NCI-H2081 (cell line): ENCODE measurements around the gene CRIP2.

Experiments used
- DNase-seq, 2 experiments: peaks; one replicate each; lab custom pipeline; 2025; lab: John Stamatoyannopoulos, UW

CRIP2 gene

GRCh38 chr14:105474483-105475268, at the start of gene CRIP2:
CRIP2 (plus strand) TSS chr14:105474821; CDS start chr14:105474863, 42 bp downstream.
- DNase-seq = peak; percentile 71 to 75

DNA sequence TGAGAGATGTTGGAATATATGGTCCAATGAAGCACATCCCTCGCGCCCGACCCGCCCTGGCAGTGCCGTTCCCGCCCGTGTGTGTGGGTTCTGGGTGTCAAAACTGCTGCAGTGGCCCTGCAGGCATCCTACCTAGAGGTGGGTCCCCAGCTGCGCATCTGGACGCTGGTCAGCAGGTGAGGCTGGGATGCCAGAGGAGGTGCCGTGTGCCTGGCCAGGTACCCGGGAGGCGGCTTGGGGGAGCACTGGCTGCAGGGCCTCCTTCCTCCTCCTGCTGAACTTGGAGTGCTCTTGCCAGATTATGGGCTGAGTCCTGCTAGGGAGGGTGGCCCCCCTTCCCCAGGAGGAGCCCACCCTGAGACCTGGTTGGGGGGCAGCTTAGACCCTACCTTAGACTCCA, 49.8 kb upstream of the CRIP2 start:
- no peak for DNase-seq

DNA sequence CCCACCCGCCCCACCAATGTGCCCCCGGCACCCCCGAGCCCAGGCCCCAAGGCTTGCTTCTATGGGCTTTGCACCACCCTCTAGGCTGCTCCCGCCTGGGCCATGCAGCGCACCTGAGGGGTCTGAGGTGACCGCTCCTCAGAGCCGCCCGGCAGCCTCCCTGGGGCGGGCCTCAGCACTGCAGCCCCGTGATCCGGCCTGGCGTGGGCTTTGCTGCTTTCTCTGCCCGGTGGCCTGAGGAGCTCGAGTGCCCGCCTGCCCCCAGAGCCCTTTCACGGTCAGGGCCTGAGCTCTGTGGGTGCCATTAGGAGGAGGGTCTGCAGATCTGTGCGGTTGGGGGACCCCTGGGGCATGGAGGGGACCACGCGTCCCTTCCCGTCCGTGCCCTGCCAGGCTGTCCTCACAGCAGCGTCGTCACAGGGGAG, 48.8 kb upstream of the CRIP2 start:
- DNase-seq = no peak

DNA sequence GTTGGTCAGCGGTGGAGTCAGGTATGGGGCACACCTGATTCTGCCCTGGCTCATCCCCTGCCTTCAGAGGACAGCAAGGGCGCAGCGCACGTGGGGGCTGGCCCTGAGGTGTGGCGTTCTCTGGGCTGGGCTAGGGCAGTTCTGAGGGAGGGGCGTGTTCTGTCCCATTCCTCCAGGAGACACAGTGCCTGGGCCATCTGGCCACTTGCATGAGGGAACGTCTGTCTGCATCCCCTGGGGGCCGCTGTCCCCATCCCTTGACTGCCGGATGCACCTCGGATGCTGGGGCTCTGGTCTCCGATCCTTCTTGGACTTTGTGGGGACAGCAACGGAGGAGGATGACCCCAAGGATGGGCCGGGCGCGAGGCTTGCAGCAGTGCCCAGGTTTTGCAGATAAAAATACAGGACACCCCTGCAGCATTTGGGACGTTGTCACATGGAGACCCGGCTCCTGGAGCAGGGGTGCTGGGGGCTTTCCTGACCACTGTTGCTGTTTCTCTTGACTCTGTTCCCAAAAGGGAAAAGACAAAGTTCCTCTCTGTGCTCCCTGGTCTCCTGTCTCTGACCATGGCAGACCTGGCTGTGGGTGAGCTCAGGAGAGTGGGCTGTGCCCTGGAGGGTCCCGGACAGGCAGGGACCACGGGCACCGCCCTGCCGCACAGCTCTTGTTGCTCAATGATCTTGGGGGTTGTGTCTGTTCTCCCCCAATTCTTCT, 48.0 kb upstream of the CRIP2 start:
- no peak for DNase-seq

DNA sequence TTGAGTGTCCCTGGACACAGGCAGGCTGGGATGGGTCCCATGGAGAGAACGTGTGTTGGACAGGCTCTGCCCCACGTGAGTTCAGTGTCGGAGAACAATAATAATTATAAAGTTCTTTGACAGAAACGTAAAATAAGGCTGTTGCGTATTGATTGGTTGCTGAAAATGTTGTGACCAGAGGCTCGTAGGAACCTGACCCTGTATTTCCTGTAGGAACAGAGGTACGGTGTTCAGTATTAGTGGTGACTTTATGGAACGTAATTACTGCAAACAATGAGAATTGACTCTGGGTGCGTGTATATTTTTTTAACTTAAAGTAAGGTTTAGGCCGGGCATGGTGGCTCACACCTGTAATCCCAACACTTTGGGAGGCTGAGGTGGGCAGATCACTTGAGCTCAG, 47.2 kb upstream of the CRIP2 start:
- DNase-seq = no peak

GRCh38 chr14:105427936-105428485, 46.6 kb upstream of the CRIP2 start:
- no peak for DNase-seq

- no peak for DNase-seq
These were observed 44.6 kb upstream of the CRIP2 start for GRCh38 chr14:105430042-105430441.

DNA sequence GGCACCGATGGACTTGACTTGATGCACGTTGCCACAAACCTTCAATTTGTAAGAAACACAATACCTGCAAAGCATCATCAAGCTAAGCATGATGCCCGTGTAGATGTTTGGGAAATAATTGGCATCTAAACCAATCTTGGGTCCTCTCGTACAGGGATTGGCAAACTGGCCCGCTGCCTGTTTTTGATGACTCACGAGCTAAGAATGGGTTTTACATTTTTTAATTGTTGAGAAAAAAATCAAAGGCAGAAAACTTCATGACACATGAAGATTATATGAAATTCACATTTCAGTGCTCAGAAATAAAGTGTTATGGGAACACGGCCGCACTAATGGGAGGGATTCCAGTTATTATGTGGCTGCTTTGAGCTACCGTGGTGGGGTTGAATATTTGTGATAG, 44.1 kb upstream of the CRIP2 start:
- no peak for DNase-seq

GRCh38 chr14:105431256-105431655, 43.4 kb upstream of the CRIP2 start:
- no peak for DNase-seq

DNA sequence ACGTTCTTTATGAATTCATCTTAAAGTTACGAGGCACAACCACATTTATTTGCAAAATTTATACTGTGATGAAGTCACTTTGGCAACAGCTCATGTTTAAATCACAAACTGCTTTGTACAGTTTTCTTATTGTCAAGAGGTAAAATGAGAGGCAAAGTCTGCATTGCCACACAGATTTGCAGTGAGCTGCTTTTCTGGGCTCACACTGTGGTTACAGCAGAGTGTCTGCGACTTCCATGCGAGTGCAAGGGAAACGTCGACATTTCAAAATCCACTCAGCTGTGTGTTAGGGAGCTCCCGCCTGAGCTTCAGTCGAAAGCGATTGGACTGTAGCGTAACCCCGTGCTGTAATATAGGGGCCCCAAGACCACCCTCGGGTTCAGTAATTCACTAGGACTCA, 42.0 kb upstream of the CRIP2 start:
- DNase-seq = no peak

DNA sequence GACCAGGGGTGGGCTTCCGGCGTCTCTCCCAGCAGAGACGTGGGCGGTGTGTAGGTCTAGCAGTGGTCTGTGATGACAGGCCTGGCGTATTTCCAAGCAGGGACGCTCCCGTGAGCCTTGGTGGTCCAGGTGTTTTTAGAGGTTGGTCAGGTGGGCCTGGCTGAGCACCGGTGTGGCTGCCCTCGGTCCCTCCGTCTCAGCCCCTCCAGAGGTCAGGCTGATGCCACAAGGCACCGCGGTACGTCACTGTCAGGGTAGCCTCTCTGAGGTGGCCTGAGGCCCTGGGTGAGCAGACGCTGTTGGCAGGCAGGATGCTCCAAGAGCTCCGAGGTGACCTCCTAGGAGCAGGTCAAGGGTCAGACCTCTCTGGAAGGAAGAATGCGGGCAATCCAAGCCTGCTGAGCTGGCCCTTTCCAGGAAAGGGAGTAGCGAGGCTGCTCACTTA, 41.4 kb upstream of the CRIP2 start:
- no peak for DNase-seq

- DNase-seq = no peak
These were observed 38.2 kb upstream of the CRIP2 start for GRCh38 chr14:105436402-105436801.

DNA sequence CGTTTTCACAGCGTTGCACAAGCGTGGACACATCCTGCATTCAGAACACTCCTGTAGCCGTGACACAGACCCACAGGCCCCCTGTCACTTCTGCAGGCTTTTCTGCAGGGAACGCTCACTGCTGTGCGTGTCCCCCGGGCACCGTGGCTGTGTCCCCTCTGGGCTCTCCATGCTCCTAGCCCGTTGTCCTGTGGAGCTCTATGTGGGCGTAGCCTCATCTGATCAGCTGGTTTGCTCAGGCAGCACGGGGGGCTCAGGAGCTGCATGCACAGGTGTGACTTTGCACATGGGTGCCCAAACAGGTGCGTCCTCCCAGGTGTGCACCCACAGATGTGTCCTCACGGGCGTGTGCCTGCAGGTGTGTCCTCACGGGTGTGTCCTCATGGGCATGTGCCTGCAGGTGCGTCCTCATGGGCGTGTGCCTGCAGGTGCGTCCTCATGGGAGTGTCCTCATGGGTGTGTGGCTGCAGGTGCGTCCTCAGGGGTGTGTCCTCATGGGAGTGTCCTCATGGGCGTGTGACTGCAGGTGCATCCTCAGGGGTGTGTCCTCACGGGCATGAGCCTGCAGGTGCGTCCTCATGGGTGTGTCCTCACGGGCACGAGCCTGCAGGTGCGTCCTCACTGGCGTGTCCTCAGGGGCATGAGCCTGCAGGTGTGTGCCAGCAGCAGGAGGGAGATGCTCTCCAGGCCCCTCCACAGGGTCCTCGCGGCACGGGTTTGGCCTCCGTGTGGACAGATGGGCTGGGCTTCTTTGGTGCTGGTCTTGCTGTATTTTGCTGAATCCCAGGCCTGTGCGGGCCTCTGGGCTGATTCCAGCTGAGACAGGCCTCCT, 37.5 kb upstream of the CRIP2 start:
- DNase-seq = peak; percentile 27 to 58

DNA sequence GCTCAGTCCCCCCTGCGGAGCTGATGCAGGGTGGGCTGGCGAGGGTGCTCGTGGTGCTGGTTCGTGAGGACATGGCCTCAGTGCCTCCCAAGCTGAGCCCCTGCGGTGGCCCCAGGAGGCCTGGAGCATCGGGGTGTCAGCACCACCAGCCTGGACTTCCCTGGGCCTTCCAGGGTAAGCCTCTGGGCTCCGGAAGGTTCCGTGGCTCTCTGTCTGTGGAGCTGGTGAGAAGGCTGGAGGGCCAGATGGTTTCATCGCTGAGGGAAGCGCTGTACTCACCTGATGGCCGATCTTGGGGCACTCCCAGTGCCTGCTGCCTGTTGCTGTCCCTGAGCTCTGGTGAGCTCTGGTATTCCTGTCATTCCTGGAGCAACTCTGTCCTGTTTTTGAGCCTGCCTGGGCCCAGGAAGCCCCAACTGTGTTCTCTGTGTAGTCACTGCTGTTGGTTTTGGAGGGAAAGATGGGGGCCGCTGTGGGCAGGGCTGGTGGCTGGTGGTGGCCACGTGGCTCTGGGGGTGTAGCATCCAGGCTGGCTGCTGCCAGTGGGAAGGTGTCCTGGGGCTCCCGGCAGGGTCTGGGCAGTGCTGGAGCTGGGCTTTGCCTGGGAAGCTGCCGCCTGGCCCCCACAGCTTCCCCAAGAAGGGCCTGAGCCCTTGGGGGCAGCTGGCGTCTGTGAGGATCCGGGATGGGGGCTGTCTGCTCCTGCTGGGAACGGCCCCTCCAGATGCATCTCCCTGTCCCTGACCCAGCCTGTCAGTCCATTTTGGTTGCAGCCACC, 36.7 kb upstream of the CRIP2 start:
- no peak for DNase-seq

- no peak for DNase-seq
These were observed 35.4 kb upstream of the CRIP2 start for GRCh38 chr14:105439179-105439578.

DNA sequence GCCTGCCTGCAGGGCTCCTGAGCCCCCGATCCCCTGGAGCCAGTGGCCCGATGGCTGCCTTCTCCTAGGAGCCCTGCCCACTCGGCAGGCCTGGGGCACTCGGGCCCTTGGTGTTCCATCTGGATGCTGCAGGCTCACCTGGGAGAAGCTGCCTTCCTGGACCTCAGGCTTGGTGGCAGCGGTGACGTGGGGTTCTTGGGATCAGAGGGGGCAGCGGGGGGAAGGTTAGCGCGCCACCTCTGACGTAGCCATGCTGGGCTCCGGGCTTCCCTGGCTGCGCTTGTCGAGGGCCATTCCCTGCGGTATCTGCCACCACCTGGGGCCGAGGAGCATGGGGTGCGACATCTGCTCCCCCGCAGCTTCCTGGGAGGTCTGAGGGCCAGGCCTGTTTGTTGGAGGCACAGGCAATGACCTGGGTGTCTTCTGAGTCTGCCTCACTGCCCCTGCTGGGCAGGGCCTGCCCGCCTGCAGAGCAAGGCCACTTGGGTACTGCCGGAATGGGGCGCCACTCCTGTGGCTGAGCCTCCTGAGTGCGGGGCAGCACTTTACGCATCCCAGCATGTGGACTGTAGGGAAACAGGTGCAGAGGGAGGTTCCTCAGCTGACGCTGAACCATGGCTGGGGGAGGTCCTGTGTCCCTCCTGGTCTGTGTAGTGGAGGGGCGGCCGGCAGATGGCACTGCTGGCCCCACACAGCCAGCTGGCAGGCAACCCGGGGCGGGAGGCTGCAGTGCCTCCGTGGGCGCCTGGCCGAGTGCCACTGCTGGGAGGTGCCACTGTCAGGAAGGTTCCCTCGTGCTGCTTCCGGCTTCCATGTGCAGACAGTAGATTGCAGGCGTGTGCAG, 34.7 kb upstream of the CRIP2 start:
- peak; percentile 27 to 70 for DNase-seq

DNA sequence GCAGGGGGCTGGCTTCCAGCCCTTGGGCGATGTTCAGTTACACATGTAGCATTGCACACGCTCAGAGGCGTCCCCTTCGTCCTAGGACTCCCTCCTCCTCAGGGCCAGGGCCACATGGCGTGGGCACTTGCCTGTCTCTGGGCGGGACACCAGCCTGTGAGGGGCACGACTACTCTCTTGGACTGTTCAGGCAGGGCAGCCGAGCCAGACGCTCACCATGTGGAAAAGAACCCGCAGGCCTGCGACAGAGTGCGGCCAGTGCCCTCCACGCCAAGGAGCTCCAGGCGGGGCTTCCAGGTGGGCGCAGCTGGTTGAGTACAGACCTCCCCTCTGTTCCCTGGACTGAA, 34.1 kb upstream of the CRIP2 start:
- DNase-seq = no peak

GRCh38 chr14:105440992-105441391, 33.6 kb upstream of the CRIP2 start:
- DNase-seq = no peak

DNA sequence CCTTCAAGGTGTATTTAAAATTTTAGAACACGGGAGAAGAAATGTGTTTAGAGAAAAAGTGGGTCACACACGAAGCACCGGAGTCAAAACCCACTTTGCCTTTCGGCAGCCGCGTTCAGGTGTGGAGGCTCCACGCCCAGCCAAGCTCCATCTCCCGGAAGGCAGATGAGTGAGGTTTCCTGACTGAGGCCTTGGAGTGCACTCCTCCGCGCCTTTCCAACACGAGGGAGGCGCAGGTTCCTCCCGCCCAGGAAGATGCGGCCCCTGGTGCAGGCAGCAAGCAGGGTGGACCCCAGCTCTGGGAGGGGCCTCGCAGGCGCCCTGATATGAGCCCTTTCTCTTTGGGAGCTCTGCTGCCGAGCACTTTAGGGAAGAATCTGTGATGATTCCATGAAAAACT, 32.5 kb upstream of the CRIP2 start:
- DNase-seq = no peak

DNA sequence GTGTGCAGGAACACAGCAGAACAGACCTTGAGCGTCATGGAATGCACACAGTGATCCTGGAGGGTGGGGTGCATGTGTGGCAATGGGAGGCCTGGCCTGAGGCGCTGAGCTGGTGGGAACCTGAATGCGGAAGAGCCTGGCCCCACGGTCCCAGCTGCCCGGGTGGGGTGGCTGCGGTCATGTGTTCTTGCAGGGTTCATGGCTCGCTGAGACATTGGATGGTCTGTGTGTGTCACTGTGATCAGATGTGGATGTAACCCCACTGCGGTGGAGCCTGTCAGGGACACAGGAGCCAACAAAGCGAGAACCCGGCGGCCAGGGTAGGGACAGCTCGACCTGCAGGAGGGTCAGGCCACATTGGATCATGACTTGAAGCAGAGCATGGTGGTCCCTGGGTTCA, 31.8 kb upstream of the CRIP2 start:
- no peak for DNase-seq

DNA sequence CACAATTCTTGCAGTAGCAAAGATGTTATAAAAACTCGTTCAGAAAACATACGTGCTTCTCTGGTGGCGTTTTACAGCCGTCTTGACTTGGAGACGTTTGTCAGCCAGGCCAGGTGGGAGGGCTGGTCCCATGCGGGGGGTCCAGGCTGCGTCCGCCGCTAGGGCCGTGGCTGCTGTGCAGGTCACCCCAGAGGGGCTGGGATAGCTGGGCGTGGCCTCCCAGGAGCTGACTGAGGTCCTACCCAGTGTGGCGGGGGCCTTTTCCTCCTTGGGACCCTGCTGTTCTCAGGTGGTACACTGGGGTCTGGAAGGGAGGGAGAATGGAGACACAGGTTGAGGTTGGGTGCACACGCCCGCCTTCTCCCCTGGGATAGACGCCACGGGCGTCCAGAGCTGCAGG, 29.8 kb upstream of the CRIP2 start:
- DNase-seq = no peak
